NCI-H2081 (cell line): Measurements from ENCODE around the gene PITPNB.

Source experiments
- DNase-seq, 2 experiments: peaks; one replicate each; lab custom pipeline; 2025; lab: John Stamatoyannopoulos, UW

The PITPNB gene

DNA sequence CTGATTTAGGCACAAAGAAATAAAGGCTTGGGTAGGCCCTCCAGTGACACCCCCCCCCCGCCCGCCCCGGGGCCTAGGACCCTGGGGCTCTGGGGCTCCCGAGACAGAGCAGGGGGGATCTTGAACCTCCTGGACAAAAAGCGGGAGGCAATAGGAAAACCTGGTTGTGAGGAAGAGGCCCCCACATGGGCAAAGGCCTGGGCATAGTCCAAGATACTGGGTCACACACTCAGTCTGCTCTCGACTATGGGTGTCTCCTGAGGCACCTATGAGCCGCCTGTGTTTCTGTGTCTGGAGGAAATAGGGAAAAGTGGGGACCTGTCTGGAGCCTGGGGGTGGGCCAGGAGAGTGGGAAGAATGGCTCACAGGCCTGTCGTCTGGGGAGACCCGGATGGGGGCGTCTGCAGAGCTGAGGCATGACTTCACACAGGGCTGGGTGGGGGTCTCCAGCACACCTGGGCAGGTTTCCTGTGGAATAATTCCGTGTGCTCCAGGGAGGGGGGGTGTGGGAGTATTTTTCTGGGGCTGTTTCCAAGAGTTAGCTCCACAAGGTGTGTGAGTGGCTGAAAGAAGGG is 115.1 kb downstream of the PITPNB start:
- DNase-seq: no peak

DNA sequence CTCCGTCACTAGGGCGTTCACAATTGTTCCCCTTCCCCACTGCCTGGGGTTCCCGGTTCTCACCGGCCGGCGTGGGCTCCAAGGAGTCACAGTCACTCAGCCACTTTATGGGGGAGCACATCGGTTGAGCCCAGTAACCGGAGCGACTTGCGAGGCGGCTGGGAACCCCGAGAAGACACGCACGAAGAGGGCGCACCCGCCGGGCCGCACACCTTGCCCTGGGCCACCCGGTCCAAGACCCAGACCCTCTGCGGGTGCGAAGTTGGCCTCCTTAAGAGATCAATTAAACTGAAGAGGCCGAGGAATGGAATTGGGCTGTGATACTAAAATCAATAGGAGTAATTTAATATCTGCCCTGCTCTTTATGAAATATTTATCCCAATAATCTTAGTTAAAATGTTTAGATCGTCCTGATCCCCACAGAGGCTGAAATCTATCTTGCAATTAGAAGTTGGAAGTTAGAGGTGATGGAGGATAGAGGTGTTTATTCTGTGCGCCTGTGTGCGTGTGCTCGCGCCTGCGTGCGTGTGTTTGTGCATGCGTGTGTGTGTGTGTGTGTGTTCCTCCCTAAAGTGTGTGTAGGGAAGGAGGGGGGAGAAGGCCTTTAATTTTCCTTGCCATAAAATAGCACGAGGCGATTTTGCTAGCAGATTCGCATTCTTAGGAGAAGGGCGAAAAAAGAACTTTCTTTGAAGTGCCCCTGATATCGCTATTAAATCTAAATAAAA is 116.5 kb downstream of the PITPNB start:
- no peak for DNase-seq
